SK-N-SH (cell line): Measurements from ENCODE around the gene DPEP1. TPM values are rescaled to one million over a fixed set of nuclear protein-coding genes. Genes with fewer than 3 reads are reported as not detected.

Experiments
- CTCF ChIA-PET: fragments of 300-600, 350-600 bp; formaldehyde crosslinking; extraction: SDS; loops from one replicate; lab custom pipeline; 2021; lab: Yijun Ruan, JAX
- POLR2A ChIA-PET: fragments of 350-600 bp; sonication (Branson Sonifier 250); formaldehyde crosslinking; extraction: SDS; loops from one replicate; lab custom pipeline; 2020; ENCODE audit warnings: antibody characterized with exemption, inconsistent platforms; lab: Yijun Ruan, JAX
- DNase-seq: peaks from one replicate; pipeline ENCODE4 v3.0.0; 2012
- H2AFZ ChIP-seq: fragments of 200-600 bp; sonication (generic); 2 replicates; pipeline ENCODE4 v1.8.1; 2016; ENCODE audit warnings: antibody characterized with exemption, mild to moderate bottlenecking, low read depth
- H3F3A ChIP-seq: fragments of 200-600 bp; sonication (generic); replicated peaks from 2 replicates; pipeline ENCODE3; 2016; ENCODE audit warnings: antibody characterized with exemption, mild to moderate bottlenecking; ENCODE audit not compliant: insufficient read depth
- H3K27ac ChIP-seq, 2 experiments: fragments of 200-500 bp in 1 of 2; fragments of 200-600 bp in 1 of 2; sonication (Bioruptor generic) in 1 of 2; sonication (generic), shearing (Covaris generic) in 1 of 2; 2 replicates each; pipeline versions ENCODE4 v1.5.1 to v1.6.1; 2014 to 2016; ENCODE audit warnings: low read depth in 2 of 2, inconsistent platforms in 1 of 2, low read length in 1 of 2, mild to moderate bottlenecking in 1 of 2, mixed read lengths in 1 of 2
- H3K27me3 ChIP-seq: fragments of 200-600 bp; sonication (generic), shearing (Covaris generic); 2 replicates; pipeline ENCODE4 v1.6.1; 2016; ENCODE audit warnings: mixed run types; ENCODE audit not compliant: insufficient read depth
- H3K36me3 ChIP-seq, 2 experiments: fragments of 200-500 bp in 1 of 2; fragments of 200-600 bp in 1 of 2; sonication (Bioruptor generic) in 1 of 2; sonication (generic) in 1 of 2; replicated peaks in 1 of 2; 2 replicates each; pipeline versions ENCODE3 to v1.5.1; 2014 to 2016; ENCODE audit warnings: low read length in 1 of 2, mild to moderate bottlenecking in 1 of 2; ENCODE audit not compliant: insufficient read depth in 2 of 2, control insufficient read depth in 1 of 2
- H3K4me1 ChIP-seq, 2 experiments: fragments of 200-500 bp in 1 of 2; fragments of 200-600 bp in 1 of 2; sonication (Bioruptor generic) in 1 of 2; sonication (generic), shearing (Covaris generic) in 1 of 2; 2 replicates each; pipeline versions ENCODE4 v1.5.1 to v1.6.1; 2014 to 2016; ENCODE audit warnings: low read depth in 1 of 2, low read length in 1 of 2, mixed run types in 1 of 2; ENCODE audit not compliant: insufficient read depth in 2 of 2, control insufficient read depth in 1 of 2
- H3K4me2 ChIP-seq: fragments of 200-600 bp; sonication (generic), shearing (Covaris generic); 2 replicates; pipeline ENCODE4 v1.6.1; 2017; ENCODE audit warnings: mixed run types
- H3K4me3 ChIP-seq, 2 experiments: fragments of 200-500 bp in 1 of 2; fragments of 200-600 bp in 1 of 2; sonication (Bioruptor generic) in 1 of 2; sonication (generic), shearing (Covaris generic) in 1 of 2; 2 replicates each; pipeline versions ENCODE4 v1.5.1 to v1.8.1; 2014 to 2016; ENCODE audit warnings: low read depth in 2 of 2, inconsistent platforms in 1 of 2, low read length in 1 of 2, mild to moderate bottlenecking in 1 of 2, mixed read lengths in 1 of 2, moderate library complexity in 1 of 2
- H3K79me2 ChIP-seq: fragments of 200-600 bp; sonication (generic); 2 replicates; pipeline ENCODE4 v1.8.1; 2017; ENCODE audit warnings: mild to moderate bottlenecking; ENCODE audit not compliant: insufficient read depth
- H3K9ac ChIP-seq: fragments of 200-600 bp; sonication (generic); 2 replicates; pipeline ENCODE4 v1.6.1; 2017; ENCODE audit warnings: mixed run types
- H3K9me2 ChIP-seq: fragments of 200-600 bp; sonication (generic); 2 replicates; pipeline ENCODE4 v1.6.1; 2017; ENCODE audit warnings: mixed run types
- H3K9me3 ChIP-seq: fragments of 200-600 bp; sonication (generic); 2 replicates; pipeline ENCODE4 v1.6.1; 2017; ENCODE audit warnings: mixed run types, mild to moderate bottlenecking, moderate library complexity
- H4K20me1 ChIP-seq: fragments of 200-600 bp; sonication (generic); 2 replicates; pipeline ENCODE4 v1.6.1; 2017; ENCODE audit warnings: mild to moderate bottlenecking, mixed run types; ENCODE audit not compliant: insufficient read depth
- CHD2 ChIP-seq: fragments of 150-350 bp; IDR thresholded peaks from 2 replicates; pipeline ENCODE4 v1.6.1; 2018; ENCODE audit warnings: low read length; ENCODE audit not compliant: partially characterized antibody
- EP300 ChIP-seq, 2 experiments: IDR thresholded peaks; 2 replicates each; pipeline versions ENCODE4 v1.4.0 to v1.6.1; 2012; ENCODE audit warnings: borderline replicate concordance in 1 of 2, low read depth in 1 of 2, low read length in 1 of 2
- EZH2phosphoT487 ChIP-seq: fragments of 200-600 bp; sonication (generic); IDR thresholded peaks from 2 replicates; pipeline ENCODE4 v1.6.1; 2017; ENCODE audit warnings: low read depth, mixed run types, mild to moderate bottlenecking, antibody characterized with exemption, moderate library complexity, borderline replicate concordance
- FOXJ3 ChIP-seq: sonication (generic); formaldehyde crosslinking; IDR thresholded peaks from 2 replicates; pipeline ENCODE4 v1.5.1; 2020; ENCODE audit warnings: mild to moderate bottlenecking, missing genetic modification reagents
- FOXM1 ChIP-seq: IDR thresholded peaks from 2 replicates; pipeline ENCODE4 v1.4.0; 2012; ENCODE audit warnings: low read depth, mild to moderate bottlenecking
- JUND ChIP-seq: IDR thresholded peaks from 2 replicates; pipeline ENCODE4 v1.4.0; 2012
- MAX ChIP-seq: IDR thresholded peaks from 2 replicates; pipeline ENCODE4 v1.4.0; 2012; ENCODE audit warnings: low read depth
- MEF2A ChIP-seq: IDR thresholded peaks from 2 replicates; pipeline ENCODE4 v1.4.0; 2012; ENCODE audit warnings: low read depth, borderline replicate concordance
- MXI1 ChIP-seq: IDR thresholded peaks from 2 replicates; pipeline ENCODE4 v1.6.1; 2012; ENCODE audit warnings: mild to moderate bottlenecking, low read depth, low read length, improper control_type of control experiment
- NFIC ChIP-seq: IDR thresholded peaks from 2 replicates; pipeline ENCODE4 v1.4.0; 2012; ENCODE audit warnings: borderline replicate concordance
- PBX3 ChIP-seq: IDR thresholded peaks from 2 replicates; pipeline ENCODE4; 2012
- RAD21 ChIP-seq: IDR thresholded peaks from 2 replicates; pipeline ENCODE4 v1.6.1; 2012; ENCODE audit warnings: mild to moderate bottlenecking, low read length
- RCOR1 ChIP-seq: fragments of 150-350 bp; IDR thresholded peaks from 2 replicates; pipeline ENCODE4 v1.6.1; 2017; ENCODE audit warnings: antibody characterized with exemption, low read length
- REST ChIP-seq: IDR thresholded peaks from 2 replicates; pipeline ENCODE4 v1.6.1; 2012; ENCODE audit warnings: mild to moderate bottlenecking, low read depth, low read length, moderate library complexity
- RFX5 ChIP-seq: IDR thresholded peaks from 2 replicates; pipeline ENCODE4 v1.6.1; 2012; ENCODE audit warnings: mild to moderate bottlenecking, improper control_type of control experiment, low read length
- RXRA ChIP-seq: IDR thresholded peaks from 2 replicates; pipeline ENCODE4 v1.4.0; 2012; ENCODE audit warnings: low read depth, mild to moderate bottlenecking, borderline replicate concordance
- SMC3 ChIP-seq: IDR thresholded peaks from 2 replicates; pipeline ENCODE4 v1.6.1; 2012; ENCODE audit warnings: low read depth, low read length, improper control_type of control experiment
- TAF1 ChIP-seq: IDR thresholded peaks from 2 replicates; pipeline ENCODE4 v1.6.1; 2012; ENCODE audit warnings: low read depth, mild to moderate bottlenecking, low read length, moderate library complexity, borderline replicate concordance
- TCF12 ChIP-seq: IDR thresholded peaks from 2 replicates; pipeline ENCODE4 v1.4.0; 2012
- TEAD4 ChIP-seq: IDR thresholded peaks from 2 replicates; pipeline ENCODE4 v1.4.0; 2012; ENCODE audit warnings: mild to moderate bottlenecking, borderline replicate concordance; ENCODE audit not compliant: insufficient read depth
- USF1 ChIP-seq: IDR thresholded peaks from 2 replicates; pipeline ENCODE4 v1.4.0; 2012; ENCODE audit warnings: low read depth, borderline replicate concordance
- YY1 ChIP-seq: IDR thresholded peaks from 2 replicates; pipeline ENCODE4 v1.4.0; 2012; ENCODE audit warnings: low read depth, mild to moderate bottlenecking
- ZBTB33 ChIP-seq: IDR thresholded peaks from 2 replicates; pipeline ENCODE4 v1.4.0; 2012; ENCODE audit warnings: low read depth, borderline replicate concordance
- WGBS: methylation state at CpG from one replicate; pipeline ENCODE4 v1.1.6; 2017; ENCODE audit warnings: low lambda C conversion rate; 5-methylcytosine and 5-hydroxymethylcytosine counted together
- polyA plus RNA-seq, 3 experiments: library from polyadenylated mRNA; depleted of rRNA; stranded (reverse); fragments of >200 nt; gene quantifications; 2 replicates each; pipeline ENCODE4 v1.2.3, GENCODE V29; 2012

DPEP1 gene
- polyA plus RNA-seq, 1 of the 3 experiments (the other 2 are of a cell fraction) = 0.05 TPM

- peaks cover 11 to 23% of the 10 kb centered on the region in 2 experiments for H3K36me3 ChIP-seq
Observed at GRCh38 chr16:89660146-89660545, 46.7 kb downstream of the DPEP1 start.

GRCh38 chr16:89661215-89661614 is 47.8 kb downstream of the DPEP1 start:
- no peak overlapping the region for H2AFZ ChIP-seq
- H3K9me2 ChIP-seq = no peaks in the 10 kb centered on the region
- no peak overlapping the region for H3K4me2 ChIP-seq
- peaks cover 0 to 13% of the 10 kb centered on the region in 2 experiments; a peak in 1 of 4 replicates for H3K4me1 ChIP-seq
- H3F3A ChIP-seq = no peaks in the 10 kb centered on the region
- no peaks in the 10 kb centered on the region for H3K27me3 ChIP-seq
- H3K9ac ChIP-seq = no peak overlapping the region
- H4K20me1 ChIP-seq = no peaks in the 10 kb centered on the region
- WGBS = 97% methylated on average over 9 of the region's 9 CpGs
- no peak overlapping the region for H3K27ac ChIP-seq
- peaks cover 11 to 28% of the 10 kb centered on the region in 2 experiments for H3K36me3 ChIP-seq
- ChIA-PET POLR2A (no interaction called here), CTCF (interaction anchor here (1.6 kb wide), 1 partner anchor 20 kb away, joined by 4 read pairs; no protein-coding TSS in a partner anchor)
- DNase-seq = no peak
- no peak overlapping the region for H3K4me3 ChIP-seq
- H3K9me3 ChIP-seq = no peaks in the 10 kb centered on the region
- H3K79me2 ChIP-seq = peaks cover 45% of the 10 kb centered on the region
- TF ChIP-seq SMC3 = no peak
- no peak for TF ChIP-seq MXI1
- TF ChIP-seq TCF12 = no peak
- no peak for TF ChIP-seq RCOR1
- no peak for TF ChIP-seq ZBTB33
- TF ChIP-seq REST = no peak
- TF ChIP-seq TAF1 = no peak
- no peak for TF ChIP-seq TEAD4

More at GRCh38 chr16:89660146-89660545, 46.7 kb downstream of the DPEP1 start:
- POLR2A ChIA-PET = no interaction called here
- Histone ChIP-seq H3K9me3 (no peaks in the 10 kb centered on the region), H3K4me3 (no peak overlapping the region), H3F3A (no peaks in the 10 kb centered on the region), H3K4me1 (peaks cover 0 to 13% of the 10 kb centered on the region in 2 experiments; a peak in 1 of 4 replicates)
- CTCF ChIA-PET = interaction anchor here (0.6 to 2.9 kb wide), 3 partner anchors 8 to 25 kb away, joined by 3 to 8 read pairs (median 4); no protein-coding TSS in a partner anchor
- DNase-seq = no peak
- TF ChIP-seq RFX5 = no peak
- no peak for TF ChIP-seq EZH2phosphoT487
- TF ChIP-seq SMC3 = no peak
- TF ChIP-seq PBX3 = no peak
- no peak for TF ChIP-seq TEAD4
- TF ChIP-seq JUND = no peak
- no peak for TF ChIP-seq RXRA
- no peak for TF ChIP-seq MAX
- TF ChIP-seq TAF1 = no peak
- TF ChIP-seq MEF2A = no peak
- TF ChIP-seq FOXM1 = no peak
- no peak for TF ChIP-seq RAD21
- TF ChIP-seq NFIC = no peak
- TF ChIP-seq YY1 = no peak
- TF ChIP-seq USF1 = no peak
- TF ChIP-seq CHD2 = no peak
- TF ChIP-seq FOXJ3 = no peak
- TF ChIP-seq EP300 (IDR thresholded peaks at IDR 0.05; ENCODE audit: borderline replicate concordance in 1 of 2, low read depth in 1 of 2, low read length in 1 of 2) = no peak
- no peak for TF ChIP-seq TCF12
- TF ChIP-seq, all 33 proteins: peak for 0
- Histone ChIP-seq H2AFZ (no peak overlapping the region), H3K27me3 (no peaks in the 10 kb centered on the region), H3K9ac (no peak overlapping the region), H3K79me2 (peaks cover 56% of the 10 kb centered on the region), H3K4me2 (no peak overlapping the region), H3K27ac (no peak overlapping the region), H3K9me2 (no peaks in the 10 kb centered on the region), H4K20me1 (no peaks in the 10 kb centered on the region)
- 96% methylated on average over 7 of the region's 7 CpGs for WGBS
